ENCODE data around the gene HDAC1.
A peak's percentile ranks its signal among the peaks of the same experiment; 100 is the strongest.

HDAC1 gene

GRCh38 chr1:32330558-32331151 lies 38.8 kb downstream of the HDAC1 start:
- DNase-seq = no peak

GRCh38 chr1:32331549-32331948 lies 39.7 kb downstream of the HDAC1 start:
- DNase-seq = no peak

GRCh38 chr1:32332290-32333079 lies 40.6 kb downstream of the HDAC1 start:
- DNase-seq = no peak

- no peak for DNase-seq
These were observed 41.5 kb downstream of the HDAC1 start for GRCh38 chr1:32333251-32333963.

- no peak for DNase-seq
These were observed 42.5 kb downstream of the HDAC1 start for GRCh38 chr1:32334274-32334861.

GRCh38 chr1:32334864-32335534 lies 43.1 kb downstream of the HDAC1 start:
- DNase-seq = peak; percentile 12 to 48

- DNase-seq = no peak
These were observed 43.6 kb downstream of the HDAC1 start for GRCh38 chr1:32335535-32335789.

GRCh38 chr1:32335790-32336590 lies 44.1 kb downstream of the HDAC1 start, which contains the start of gene MARCKSL1:
MARCKSL1 (minus strand) TSS chr1:32336233; CDS start chr1:32336033, 200 bp downstream.
- DNase-seq = peak; percentile 47 to 53

- DNase-seq = no peak
These were observed 44.7 kb downstream of the HDAC1 start for GRCh38 chr1:32336591-32336932.

GRCh38 chr1:32336963-32337675 lies 45.2 kb downstream of the HDAC1 start:
- DNase-seq = peak; percentile 92 to 95

GRCh38 chr1:32337855-32338636 lies 46.2 kb downstream of the HDAC1 start:
- DNase-seq = peak; percentile 74 to 75

GRCh38 chr1:32338637-32339145 lies 46.8 kb downstream of the HDAC1 start:
- no peak for DNase-seq

GRCh38 chr1:32339363-32339978 lies 47.6 kb downstream of the HDAC1 start:
- peak; percentile 87 to 88 for DNase-seq

GRCh38 chr1:32341186-32341757 lies 49.4 kb downstream of the HDAC1 start:
- no peak for DNase-seq

GRCh38 chr1:32341971-32342370 lies 50.1 kb downstream of the HDAC1 start:
- DNase-seq = no peak

- no peak for DNase-seq
These were observed 50.8 kb downstream of the HDAC1 start for GRCh38 chr1:32342704-32343103.

GRCh38 chr1:32345289-32345827 lies 53.5 kb downstream of the HDAC1 start:
- DNase-seq = peak in 1 of 2 donors; percentile 19

- DNase-seq = no peak
These were observed 54.8 kb downstream of the HDAC1 start for GRCh38 chr1:32346532-32347157.
